ENCODE results near the gene JMJD6.

JMJD6 gene

DNA sequence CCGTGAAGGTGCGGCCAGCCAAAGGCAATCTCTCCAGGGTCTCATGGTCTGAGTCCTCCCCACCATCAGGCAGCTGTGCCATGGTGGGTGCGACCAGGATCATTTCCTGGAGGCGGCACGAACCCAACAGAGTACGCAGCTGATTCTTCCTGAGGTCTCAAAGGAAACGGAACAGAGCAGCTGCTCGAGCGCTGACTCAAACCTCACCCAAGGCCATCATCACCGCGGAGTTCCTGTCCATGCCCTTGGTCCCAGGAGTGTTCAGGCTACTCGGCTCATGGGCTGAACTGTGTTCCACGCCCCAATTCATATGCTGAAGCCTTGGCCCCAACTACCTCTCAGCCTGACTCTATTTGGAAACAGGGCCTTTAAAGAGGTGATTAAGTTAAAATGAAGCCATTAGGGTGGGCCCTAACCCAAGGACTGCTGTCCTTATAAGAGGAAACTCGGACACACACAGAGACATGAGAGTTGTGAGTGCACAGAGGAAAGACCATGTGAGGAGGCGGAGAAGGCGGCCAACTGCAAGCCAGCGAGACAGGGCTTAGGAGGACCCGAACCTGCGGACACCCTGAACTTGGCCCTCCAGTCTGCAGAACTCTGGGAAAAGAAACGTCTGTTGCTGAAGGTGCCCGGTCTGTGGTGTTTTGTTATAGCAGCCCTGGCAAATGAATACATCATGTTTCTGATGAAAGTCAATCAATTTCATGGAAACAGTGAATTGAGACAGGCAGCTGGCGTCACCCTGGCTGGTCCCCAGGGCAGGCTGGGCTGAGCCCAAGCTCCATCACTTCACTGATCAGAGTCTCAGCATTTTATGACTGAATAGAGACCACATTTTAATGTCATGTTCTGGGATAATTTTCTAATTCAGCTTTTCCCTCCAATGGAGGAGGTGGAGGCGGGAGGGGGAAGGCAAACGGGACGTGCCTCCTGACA lies 29.4 kb downstream of the JMJD6 start:
- DNase-seq: no peak

DNA sequence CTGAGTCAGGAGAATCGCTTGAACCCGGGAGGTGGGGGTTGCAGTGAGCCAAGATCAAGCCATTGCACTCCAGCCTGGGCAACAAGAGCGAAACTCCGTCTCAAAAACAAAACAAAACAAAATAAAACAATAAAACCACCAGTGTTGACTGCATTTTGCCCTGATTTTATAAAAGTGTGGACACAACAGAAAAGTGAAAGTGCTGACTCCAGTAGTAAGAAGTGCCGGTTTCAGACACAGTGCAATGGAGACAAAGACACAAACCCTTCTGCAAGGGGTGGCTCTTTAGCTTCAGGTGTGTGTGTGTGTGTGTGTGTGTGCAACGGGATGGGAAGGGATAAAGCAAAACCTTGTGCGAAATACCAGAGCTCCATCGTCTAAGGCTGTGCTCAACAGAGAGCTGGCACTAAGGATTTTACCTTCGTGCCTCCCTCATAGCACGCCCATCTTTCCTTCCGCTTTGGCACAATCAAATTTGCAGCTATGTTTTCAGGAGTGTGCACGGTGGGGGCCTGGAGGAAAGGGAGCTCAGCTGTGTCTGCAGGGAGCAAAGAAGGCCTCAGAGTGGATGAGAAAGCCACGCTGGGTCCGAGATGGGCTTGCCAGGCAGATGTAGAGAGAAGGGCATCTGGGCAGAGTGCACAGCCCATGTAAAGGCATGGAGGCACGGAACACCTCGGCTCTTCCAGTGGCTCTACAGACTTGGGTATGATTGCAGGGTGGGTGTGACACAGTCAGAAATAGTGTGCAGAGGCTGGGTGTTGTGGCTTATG lies 31.2 kb downstream of the JMJD6 start:
- no peak for DNase-seq

GRCh38 chr17:76691379-76692191 lies 34.8 kb downstream of the JMJD6 start:
- DNase-seq: no peak

- DNase-seq: no peak
Observed at GRCh38 chr17:76690596-76691280, 35.7 kb downstream of the JMJD6 start.

- DNase-seq: no peak
Observed at GRCh38 chr17:76689859-76690258, 36.5 kb downstream of the JMJD6 start.

GRCh38 chr17:76688165-76688622 lies 38.2 kb downstream of the JMJD6 start:
- DNase-seq: no peak

- DNase-seq: no peak
Observed at GRCh38 chr17:76687298-76688164, 38.9 kb downstream of the JMJD6 start.

- DNase-seq: no peak
Observed at GRCh38 chr17:76686538-76687297, 39.7 kb downstream of the JMJD6 start.

DNA sequence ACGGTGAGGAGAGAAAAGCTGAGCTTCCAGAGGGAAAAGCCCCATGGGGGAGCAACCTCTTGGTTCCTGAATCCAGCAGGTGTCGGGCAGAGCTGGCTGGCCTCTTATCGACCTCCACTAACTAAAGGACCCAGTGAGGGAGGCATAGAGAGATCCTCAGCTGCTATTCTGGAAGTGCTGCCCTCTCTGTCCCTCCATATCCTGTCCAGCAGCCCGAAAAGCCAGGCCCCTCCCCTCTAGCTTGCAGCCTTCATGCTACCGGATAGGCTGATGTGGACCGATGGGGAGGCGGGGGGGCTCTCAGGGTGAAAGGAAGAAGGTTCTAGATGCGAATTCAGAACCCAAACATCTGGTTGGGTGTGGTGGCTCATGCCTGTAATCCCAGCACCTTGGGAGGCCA lies 40.6 kb downstream of the JMJD6 start:
- no peak for DNase-seq

- DNase-seq: no peak
Observed at GRCh38 chr17:76685366-76685765, 41.0 kb downstream of the JMJD6 start.

- DNase-seq: no peak
Observed at GRCh38 chr17:76684756-76685155, 41.6 kb downstream of the JMJD6 start.

DNA sequence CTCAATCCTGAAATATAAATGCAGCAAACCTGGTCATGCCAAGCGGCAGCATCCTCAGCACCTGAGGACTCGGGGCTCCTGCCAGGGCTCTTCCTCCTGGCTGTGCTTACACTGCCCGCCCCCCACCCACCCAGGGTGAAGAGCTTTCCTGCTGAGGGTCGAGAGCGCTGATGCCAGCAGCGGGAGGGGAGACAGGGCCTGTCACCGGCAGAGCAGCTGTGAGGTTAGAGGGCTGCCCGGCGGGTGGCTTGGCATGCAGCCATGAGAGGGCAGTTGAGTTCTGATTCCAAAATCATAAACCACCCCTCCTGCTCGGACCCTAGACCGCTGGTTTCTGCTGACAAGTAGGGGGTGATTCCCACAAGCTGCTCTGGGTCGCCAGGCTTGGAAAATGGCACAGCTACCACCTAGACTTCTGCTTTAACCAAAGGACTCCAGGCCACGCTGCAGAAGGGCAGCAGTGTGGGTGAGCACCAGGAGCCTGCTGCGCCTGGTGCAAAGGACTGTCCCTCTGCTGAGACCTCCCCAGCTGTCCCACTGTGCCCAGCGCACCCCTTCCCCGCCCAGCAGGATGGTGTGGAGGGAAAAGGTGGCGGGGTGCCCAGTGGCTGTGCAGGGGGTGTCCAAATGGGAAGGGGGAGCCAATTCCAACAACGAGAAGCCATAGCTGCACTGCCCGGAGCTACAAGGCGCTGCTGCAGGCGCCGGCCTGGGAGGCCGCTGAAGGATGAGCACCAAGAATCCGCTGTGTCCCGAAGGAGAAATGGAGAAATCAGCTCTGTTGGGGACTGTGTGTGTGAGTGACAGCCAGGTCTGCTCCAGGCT lies 42.3 kb downstream of the JMJD6 start:
- DNase-seq: no peak

DNA sequence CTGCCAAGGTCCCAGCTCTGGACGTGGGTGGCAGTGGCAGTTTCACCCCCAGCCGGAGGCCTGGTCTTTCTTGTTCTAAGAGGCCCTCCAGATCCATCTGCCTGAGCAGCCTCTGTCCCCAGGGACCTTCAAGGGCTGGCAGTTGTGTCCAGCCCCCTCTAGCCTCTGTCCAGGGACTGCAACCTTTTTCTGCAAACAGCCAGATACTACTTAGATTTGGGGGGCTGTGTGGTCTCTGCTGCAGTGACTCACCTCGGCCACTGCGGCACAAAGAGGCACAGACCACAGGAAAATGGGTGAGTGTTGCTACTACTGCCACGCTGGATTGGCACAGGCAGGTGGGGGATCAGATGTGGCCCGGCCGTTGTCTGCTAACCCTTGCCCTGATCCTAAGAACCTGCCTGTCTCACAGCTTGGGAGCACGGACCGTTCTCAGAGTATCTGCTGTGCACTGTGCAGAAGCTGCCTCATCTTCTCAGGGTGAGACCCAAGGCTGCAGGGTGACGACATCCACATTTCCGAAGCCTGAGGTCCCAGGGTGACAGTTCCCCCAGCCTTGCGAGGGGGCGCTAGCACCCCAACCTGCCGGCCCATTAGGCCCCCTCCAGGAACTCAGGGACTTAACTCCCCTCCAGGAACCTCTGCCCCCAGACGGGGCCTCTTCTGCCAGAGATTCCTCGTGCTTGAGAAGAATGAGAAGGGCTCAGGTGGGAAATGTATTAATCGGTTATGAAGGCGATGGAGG lies 43.2 kb downstream of the JMJD6 start:
- DNase-seq: no peak

DNA sequence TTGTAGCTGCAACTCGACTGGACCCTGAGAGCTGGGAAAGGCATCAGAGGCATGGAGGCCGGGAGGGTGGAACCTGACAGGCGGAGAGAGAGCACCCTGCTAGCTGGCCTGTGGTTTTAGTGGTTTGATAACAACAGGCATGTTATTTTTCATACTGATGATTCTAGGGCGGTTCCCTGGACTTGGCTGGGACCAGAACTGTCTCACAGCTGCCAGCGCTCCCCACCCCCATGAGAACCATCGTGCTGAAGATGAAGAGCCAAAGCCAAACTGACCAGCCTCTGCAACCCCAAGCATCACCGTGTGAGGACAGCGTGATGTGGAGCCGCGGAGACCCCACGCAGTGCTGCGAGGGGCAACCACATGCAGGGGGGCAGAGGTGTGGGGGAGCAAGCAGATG lies 44.1 kb downstream of the JMJD6 start:
- DNase-seq: no peak

- peak; percentile 83 for DNase-seq
Observed at GRCh38 chr17:76681222-76682137, 44.9 kb downstream of the JMJD6 start.

DNA sequence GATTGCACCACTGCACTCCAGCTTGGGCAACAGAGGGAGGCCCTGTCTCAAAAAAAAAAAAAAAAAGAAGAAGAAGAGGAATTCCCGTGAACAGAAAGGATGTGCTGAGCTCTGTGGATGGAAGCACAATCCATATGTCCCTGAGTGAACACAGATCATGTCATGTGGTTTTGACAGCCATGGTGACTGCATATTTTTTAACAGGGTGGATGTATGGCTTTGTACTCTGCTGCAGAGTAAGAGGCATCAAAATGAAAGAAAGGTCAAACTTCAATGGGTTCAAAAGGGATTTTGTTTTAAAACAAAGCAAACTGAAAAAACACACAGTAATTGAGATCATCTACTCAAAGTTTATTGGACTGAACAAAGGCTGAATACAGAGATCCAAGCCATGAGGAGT lies 47.2 kb downstream of the JMJD6 start:
- DNase-seq: no peak

DNA sequence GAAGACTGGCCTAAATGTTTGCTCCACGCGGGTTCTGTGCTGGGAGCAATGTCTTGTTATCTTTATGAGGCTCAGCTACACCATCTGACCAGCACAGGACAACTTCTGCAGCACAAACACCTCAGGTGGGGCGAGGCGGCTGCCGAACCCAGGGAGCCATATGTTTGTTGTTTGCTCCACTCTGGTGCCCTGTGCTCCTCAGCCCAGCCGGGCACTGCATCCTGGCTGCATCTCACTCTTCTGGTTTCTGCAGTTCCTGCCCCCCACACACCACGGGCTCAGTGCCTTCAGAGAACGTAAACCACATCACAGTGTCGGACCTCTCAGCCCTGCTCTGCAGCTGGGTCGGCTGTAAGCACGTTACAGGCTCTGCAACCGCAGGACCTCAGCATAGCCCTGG lies 48.1 kb downstream of the JMJD6 start:
- DNase-seq: peak; percentile 71

DNA sequence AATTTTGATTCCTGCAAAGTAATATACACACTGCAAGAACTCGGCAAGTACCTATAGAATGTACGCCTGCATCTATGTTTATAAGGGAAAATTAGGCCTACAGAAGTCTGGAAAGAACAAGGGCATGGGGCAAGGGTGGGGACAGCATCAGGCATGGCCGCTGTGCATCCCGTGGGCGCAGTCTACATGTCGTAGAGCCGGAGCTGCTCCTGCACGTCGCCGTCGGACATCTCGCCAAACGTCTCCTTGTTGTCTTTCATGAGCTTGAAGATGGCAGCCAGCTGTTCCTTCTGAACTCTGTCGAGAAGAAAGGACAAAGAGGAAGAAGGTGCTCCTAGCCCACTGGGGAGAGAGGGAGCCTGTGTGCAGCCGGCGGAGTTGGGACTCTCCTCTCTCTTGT lies 49.0 kb downstream of the JMJD6 start:
- DNase-seq: no peak
